Neuronal stem cell (in vitro differentiated cells): ENCODE data around the gene PRRG3.

Experiments used
- DNase-seq: peaks from one replicate; pipeline ENCODE4 v3.0.0-alpha.2; 2013; ENCODE audit warnings: low spot score
- H2AFZ ChIP-seq: one replicate; pipeline ENCODE4 v1.6.1; 2013; ENCODE audit warnings: mild to moderate bottlenecking, low read length, inconsistent platforms
- H2AK5ac ChIP-seq: 2 replicates; pipeline ENCODE4 v1.6.1; 2013; ENCODE audit warnings: low read depth, mild to moderate bottlenecking, inconsistent platforms, low read length, moderate library complexity, mixed read lengths
- H2BK120ac ChIP-seq: 2 replicates; pipeline ENCODE4 v1.6.1; 2013; ENCODE audit warnings: low read depth, mild to moderate bottlenecking, inconsistent platforms, low read length, moderate library complexity, mixed read lengths
- H2BK12ac ChIP-seq: one replicate; pipeline ENCODE4 v1.6.1; 2013; ENCODE audit warnings: low read length, inconsistent platforms
- H2BK15ac ChIP-seq: 2 replicates; pipeline ENCODE4 v1.6.1; 2013; ENCODE audit warnings: mild to moderate bottlenecking, low read length, inconsistent platforms, mixed read lengths
- H2BK5ac ChIP-seq: one replicate; pipeline ENCODE4 v1.6.1; 2013; ENCODE audit warnings: inconsistent platforms, mild to moderate bottlenecking, low read length, moderate library complexity
- H3K14ac ChIP-seq: one replicate; pipeline ENCODE4 v1.6.1; 2013; ENCODE audit warnings: low read length, inconsistent platforms
- H3K18ac ChIP-seq: 2 replicates; pipeline ENCODE4 v1.6.1; 2013; ENCODE audit warnings: low read length, inconsistent platforms
- H3K23ac ChIP-seq: 2 replicates; pipeline ENCODE4 v1.6.1; 2013; ENCODE audit warnings: low read depth, mild to moderate bottlenecking, mixed read lengths, low read length, inconsistent platforms; ENCODE audit not compliant: poor library complexity
- H3K27ac ChIP-seq: replicated peaks from 3 replicates; pipeline ENCODE4 v1.5.1; 2013; ENCODE audit warnings: low read length, inconsistent platforms
- H3K27me3 ChIP-seq, 3 experiments: 2 replicates each; pipeline ENCODE4 v1.6.1; 2013; ENCODE audit warnings: low read length in 3 of 3, mild to moderate bottlenecking in 2 of 3, inconsistent platforms in 1 of 3, low read depth in 1 of 3, mixed read lengths in 1 of 3, moderate library complexity in 1 of 3; ENCODE audit not compliant: control insufficient read depth in 3 of 3, insufficient read depth in 3 of 3
- H3K36me3 ChIP-seq, 2 donors: replicated peaks in 1 of 2; 2 replicates each; pipeline ENCODE4 v1.6.1; 2013; ENCODE audit warnings: low read length in 2 of 2; ENCODE audit not compliant: control insufficient read depth in 2 of 2, insufficient read depth in 2 of 2
- H3K4ac ChIP-seq: 2 replicates; pipeline ENCODE4 v1.6.1; 2013; ENCODE audit warnings: inconsistent platforms, mild to moderate bottlenecking, low read length, moderate library complexity
- H3K4me1 ChIP-seq, 2 donors: 1 replicate in 1 of 2; 2 replicates in 1 of 2; pipeline ENCODE4 v1.6.1; 2013; ENCODE audit warnings: low read length in 2 of 2, low read depth in 1 of 2; ENCODE audit not compliant: control insufficient read depth in 2 of 2, insufficient read depth in 1 of 2
- H3K4me2 ChIP-seq: one replicate; pipeline ENCODE4 v1.6.1; 2013; ENCODE audit warnings: mild to moderate bottlenecking, low read length, inconsistent platforms; ENCODE audit not compliant: insufficient read depth, poor library complexity, severe bottlenecking
- H3K4me3 ChIP-seq, 2 donors: 2 replicates each; pipeline ENCODE4 v1.5.1; 2013; ENCODE audit warnings: low read length in 2 of 2, mild to moderate bottlenecking in 2 of 2, inconsistent platforms in 1 of 2, moderate library complexity in 1 of 2
- H3K79me1 ChIP-seq: one replicate; pipeline ENCODE4 v1.6.1; 2013; ENCODE audit warnings: low read depth, mild to moderate bottlenecking, inconsistent platforms, low read length, moderate library complexity
- H3K9ac ChIP-seq: one replicate; pipeline ENCODE4 v1.6.1; 2013; ENCODE audit warnings: mild to moderate bottlenecking, low read depth, low read length, inconsistent platforms; ENCODE audit not compliant: poor library complexity
- H3K9me3 ChIP-seq, 2 donors: replicated peaks in 1 of 2; 2 replicates each; pipeline versions ENCODE3 to v1.6.1; 2013; ENCODE audit warnings: low read length in 2 of 2, mild to moderate bottlenecking in 2 of 2, inconsistent platforms in 1 of 2, low read depth in 1 of 2, mixed read lengths in 1 of 2, moderate library complexity in 1 of 2; ENCODE audit not compliant: control insufficient read depth in 2 of 2, insufficient read depth in 1 of 2
- H4K8ac ChIP-seq: one replicate; pipeline ENCODE4 v1.6.1; 2013; ENCODE audit warnings: low read depth, mild to moderate bottlenecking, inconsistent platforms, low read length, moderate library complexity
- H4K91ac ChIP-seq: one replicate; pipeline ENCODE4 v1.6.1; 2013; ENCODE audit warnings: low read length, low read depth, mild to moderate bottlenecking, inconsistent platforms; ENCODE audit not compliant: poor library complexity
- WGBS, 2 donors: extraction: QIAGEN DNeasy Blood & Tissue Kit; methylation state at CpG; one replicate each; pipeline ENCODE4 v1.1.7; 2013; ENCODE audit warnings: missing lambda C conversion rate in 2 of 2, mixed read lengths in 1 of 2; ENCODE audit not compliant: insufficient read length in 2 of 2, insufficient replicate concordance in 1 of 2; ENCODE audit errors: extremely low coverage in 2 of 2; 5-methylcytosine and 5-hydroxymethylcytosine counted together

PRRG3 gene

DNA sequence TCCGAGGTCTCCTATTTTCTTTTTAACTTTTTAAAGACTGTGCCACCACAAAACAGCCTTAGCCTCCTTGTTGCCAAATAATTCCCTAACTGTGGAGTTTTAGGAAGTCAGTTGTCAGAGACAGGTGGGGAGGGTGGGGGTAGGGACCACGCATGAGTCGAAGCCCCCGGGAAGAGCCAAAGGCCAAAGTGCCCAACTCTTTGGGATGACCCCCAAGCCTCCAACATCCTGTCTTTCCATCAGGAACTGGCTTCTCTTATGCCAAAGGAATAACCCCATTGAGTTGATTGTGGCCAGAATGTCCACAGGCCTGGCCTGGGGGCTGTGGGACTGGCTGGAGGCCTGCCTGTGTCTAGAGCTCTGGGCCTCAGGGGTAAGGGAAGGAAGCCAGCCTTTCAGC, 5.8 kb downstream of the PRRG3 start:
- Histone ChIP-seq H3K18ac (no peak overlapping the region), H3K27ac (no peak overlapping the region), H3K23ac (no peak overlapping the region), H3K4me1 (peaks cover 0 to 6% of the 10 kb centered on the region in 2 donors), H2BK120ac (no peak overlapping the region), H3K4ac (no peak overlapping the region), H2AK5ac (no peak overlapping the region), H3K14ac (no peak overlapping the region), H3K4me3 (no peak overlapping the region), H3K27me3 (peaks cover 0 to 33% (median 0%) of the 10 kb centered on the region in 3 experiments), H2BK15ac (no peak overlapping the region), H4K91ac (no peak overlapping the region), H3K36me3 (no peaks in the 10 kb centered on the region), H3K4me2 (no peak overlapping the region), H3K9ac (no peak overlapping the region), H2BK5ac (no peak overlapping the region), H4K8ac (no peak overlapping the region), H2AFZ (no peak overlapping the region), H2BK12ac (no peak overlapping the region), H3K9me3 (no peaks in the 10 kb centered on the region), H3K79me1 (no peaks in the 10 kb centered on the region)
- no CpG with 5 or more reads among the region's 4 CpGs for WGBS, 2 donors
- DNase-seq = no peak

DNA sequence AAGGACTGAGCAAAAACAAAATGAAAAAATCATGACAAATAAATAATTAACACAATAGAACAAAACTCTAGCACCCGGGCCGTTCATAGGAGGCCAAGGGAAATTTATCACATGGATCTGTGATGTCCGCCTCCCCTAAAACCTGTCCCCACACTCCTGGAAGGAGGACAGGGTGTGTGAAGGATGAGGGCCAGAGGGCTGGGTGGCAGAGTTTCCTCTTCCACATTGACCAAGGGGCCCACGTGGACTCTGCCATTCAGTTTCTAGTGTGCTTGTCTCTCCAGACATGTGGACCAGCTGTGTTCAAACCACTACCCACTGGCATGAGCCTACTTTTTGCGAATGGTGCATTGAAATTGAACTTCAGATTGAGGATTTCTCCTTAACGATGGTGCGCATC, 6.3 kb downstream of the PRRG3 start:
- H3K27me3 ChIP-seq = peaks cover 0 to 28% (median 0%) of the 10 kb centered on the region in 3 experiments
- DNase-seq = no peak
- no peak overlapping the region for H2BK120ac ChIP-seq
- H3K23ac ChIP-seq = no peak overlapping the region
- H4K8ac ChIP-seq = no peak overlapping the region
- H3K27ac ChIP-seq = no peak overlapping the region
- no peaks in the 10 kb centered on the region for H3K9me3 ChIP-seq
- no peak overlapping the region for H3K9ac ChIP-seq
- no peak overlapping the region for H2BK15ac ChIP-seq
- WGBS, 2 donors = no CpG with 5 or more reads among the region's 7 CpGs
- H3K4me2 ChIP-seq = no peak overlapping the region
- H3K4me1 ChIP-seq = peaks cover 0 to 6% of the 10 kb centered on the region in 2 donors
- no peak overlapping the region for H2AFZ ChIP-seq
- H4K91ac ChIP-seq = no peak overlapping the region
- no peak overlapping the region for H2BK12ac ChIP-seq
- no peak overlapping the region for H3K4me3 ChIP-seq
- no peak overlapping the region for H2BK5ac ChIP-seq
- H3K79me1 ChIP-seq = no peaks in the 10 kb centered on the region
- H2AK5ac ChIP-seq = no peak overlapping the region
- no peak overlapping the region for H3K4ac ChIP-seq
- no peak overlapping the region for H3K18ac ChIP-seq
- H3K14ac ChIP-seq = no peak overlapping the region
- H3K36me3 ChIP-seq = no peaks in the 10 kb centered on the region

DNA sequence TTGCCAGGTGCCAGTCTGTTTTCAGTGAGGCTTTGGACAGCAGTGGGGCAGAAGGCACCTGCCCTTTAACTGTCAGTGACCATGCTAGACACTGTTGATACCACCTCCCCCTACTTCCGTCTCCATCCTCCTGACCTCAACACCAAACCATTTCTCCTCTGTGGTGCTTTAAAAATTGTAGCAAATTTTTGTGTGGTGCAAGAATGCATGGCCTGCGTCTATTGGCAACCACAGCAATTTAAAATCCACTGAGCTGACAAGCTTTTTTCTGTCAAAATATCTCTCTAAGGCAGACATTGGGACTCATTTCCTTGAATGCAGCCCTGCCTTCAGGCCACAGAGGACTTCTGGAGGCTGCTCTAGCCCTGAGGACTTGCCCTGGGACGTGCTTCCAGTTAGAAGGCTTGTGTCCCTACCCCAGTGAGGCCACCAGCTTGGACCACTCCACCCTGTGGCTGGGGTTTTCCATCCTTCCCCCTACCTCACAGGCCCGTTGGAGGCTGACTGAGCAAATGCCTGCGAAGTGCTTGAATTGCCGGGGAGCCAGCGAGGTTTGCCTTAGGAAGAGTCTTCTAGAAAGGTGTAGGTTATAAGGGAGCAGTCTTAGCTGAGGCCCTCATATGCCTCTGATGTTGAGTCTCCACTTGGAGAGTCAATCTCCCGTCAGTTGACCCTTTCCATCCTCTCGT, 6.9 kb downstream of the PRRG3 start:
- no peak overlapping the region for H3K4me3 ChIP-seq
- no peak for DNase-seq
- no peak overlapping the region for H3K9ac ChIP-seq
- no peak overlapping the region for H3K27ac ChIP-seq
- no peaks in the 10 kb centered on the region for H3K9me3 ChIP-seq
- H3K36me3 ChIP-seq = no peaks in the 10 kb centered on the region
- H2BK120ac ChIP-seq = no peak overlapping the region
- no CpG with 5 or more reads among the region's 9 CpGs for WGBS, 2 donors
- H3K4ac ChIP-seq = no peak overlapping the region
- no peak overlapping the region for H4K8ac ChIP-seq
- no peak overlapping the region for H2AFZ ChIP-seq
- H2AK5ac ChIP-seq = no peak overlapping the region
- no peak overlapping the region for H3K18ac ChIP-seq
- H3K4me1 ChIP-seq = peaks cover 0 to 6% of the 10 kb centered on the region in 2 donors
- H2BK12ac ChIP-seq = no peak overlapping the region
- no peak overlapping the region for H3K23ac ChIP-seq
- H2BK15ac ChIP-seq = no peak overlapping the region
- H3K14ac ChIP-seq = no peak overlapping the region
- H2BK5ac ChIP-seq = no peak overlapping the region
- peaks cover 0 to 26% (median 0%) of the 10 kb centered on the region in 3 experiments for H3K27me3 ChIP-seq
- H3K4me2 ChIP-seq = no peak overlapping the region
- no peaks in the 10 kb centered on the region for H3K79me1 ChIP-seq
- H4K91ac ChIP-seq = no peak overlapping the region

DNA sequence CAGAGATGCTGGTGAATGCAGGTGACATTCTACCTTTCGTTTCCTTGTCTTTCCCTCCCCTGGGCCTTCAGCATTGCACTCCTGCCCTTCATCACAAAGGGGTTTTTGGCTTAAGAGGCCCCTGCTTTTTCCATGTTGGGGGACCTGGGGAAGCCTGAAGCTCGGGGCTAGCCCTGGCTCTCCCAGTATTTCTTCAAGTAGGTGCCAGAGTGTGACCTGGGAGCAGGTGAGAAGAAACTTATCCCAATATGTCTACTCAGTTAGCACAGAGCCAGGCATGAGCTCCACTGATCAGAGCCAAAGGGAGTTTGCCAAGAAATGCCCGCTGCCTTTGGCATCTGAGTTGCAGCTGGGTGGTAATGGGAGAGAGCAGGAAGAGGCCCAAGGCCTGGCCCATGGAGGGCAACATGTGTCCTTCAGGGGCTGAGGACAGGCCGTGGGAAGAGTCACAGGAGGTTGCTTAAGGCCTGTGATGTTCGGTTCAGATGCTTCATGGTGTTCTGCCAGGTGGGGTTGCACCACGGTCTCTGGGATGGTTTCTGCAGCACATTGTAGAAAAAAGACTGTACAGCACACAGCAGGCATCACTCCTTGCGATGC, 7.6 kb downstream of the PRRG3 start:
- Histone ChIP-seq H3K18ac (no peak overlapping the region), H3K9ac (no peak overlapping the region), H2BK120ac (no peak overlapping the region), H2AK5ac (no peak overlapping the region), H3K27ac (no peak overlapping the region), H2BK5ac (no peak overlapping the region), H4K8ac (no peak overlapping the region), H3K9me3 (no peaks in the 10 kb centered on the region), H3K4ac (no peak overlapping the region), H2AFZ (no peak overlapping the region), H4K91ac (no peak overlapping the region), H3K23ac (no peak overlapping the region), H3K14ac (no peak overlapping the region), H3K36me3 (no peaks in the 10 kb centered on the region), H2BK15ac (no peak overlapping the region), H3K4me3 (no peak overlapping the region), H3K27me3 (peaks cover 0 to 23% (median 0%) of the 10 kb centered on the region in 3 experiments), H3K79me1 (no peaks in the 10 kb centered on the region), H3K4me2 (no peak overlapping the region), H2BK12ac (no peak overlapping the region), H3K4me1 (peaks cover 0 to 6% of the 10 kb centered on the region in 2 donors)
- no CpG with 5 or more reads among the region's 7 CpGs for WGBS, 2 donors
- DNase-seq = no peak
